HepG2 (cell line): ENCODE results near the gene ARHGAP29. TPM values are rescaled to one million over a fixed set of nuclear protein-coding genes. Genes with fewer than 3 reads are reported as not detected.

Experiments used
- AKAP8 ChIP-seq: sonication (generic); formaldehyde crosslinking; IDR thresholded peaks from 2 replicates; pipeline ENCODE4 v1.5.1; 2020; ENCODE audit warnings: mild to moderate bottlenecking, missing genetic modification reagents
- GABPB1 ChIP-seq: IDR thresholded peaks from 2 replicates; pipeline ENCODE4 v1.6.1; 2016; ENCODE audit warnings: mild to moderate bottlenecking, missing genetic modification reagents, moderate library complexity, missing compliant biosample characterization
- HNF4G ChIP-seq, 2 experiments: sonication (generic) in 1 of 2; formaldehyde crosslinking in 1 of 2; IDR thresholded peaks; 2 replicates each; pipeline versions ENCODE4 v1.4.0 to v1.6.1; 2011 to 2020; ENCODE audit warnings: borderline replicate concordance in 2 of 2, low read depth in 2 of 2, mild to moderate bottlenecking in 2 of 2, low read length in 1 of 2, missing genetic modification reagents in 1 of 2, moderate library complexity in 1 of 2
- JARID2 ChIP-seq: sonication (generic); formaldehyde crosslinking; IDR thresholded peaks from 2 replicates; pipeline ENCODE4 v1.8.1; 2023; ENCODE audit warnings: missing genetic modification reagents, inconsistent platforms; ENCODE audit not compliant: insufficient replicate concordance
- NR2F6 ChIP-seq, 2 experiments: IDR thresholded peaks; 2 replicates each; pipeline ENCODE4 v1.6.1; 2016; ENCODE audit warnings: antibody characterized with exemption in 1 of 2, mild to moderate bottlenecking in 1 of 2
- TBP ChIP-seq: sonication (generic); formaldehyde crosslinking; IDR thresholded peaks from 2 replicates; pipeline ENCODE4 v1.5.0; 2020; ENCODE audit warnings: missing genetic modification reagents
- ZFY ChIP-seq: sonication (generic); formaldehyde crosslinking; IDR thresholded peaks from 2 replicates; pipeline ENCODE4 v1.4.0; 2020; ENCODE audit warnings: missing genetic modification reagents
- ZNF335 ChIP-seq: sonication (generic); formaldehyde crosslinking; IDR thresholded peaks from 2 replicates; pipeline ENCODE4 v1.4.0; 2020; ENCODE audit warnings: missing genetic modification reagents
- ZNF780A ChIP-seq: sonication (generic); formaldehyde crosslinking; IDR thresholded peaks from 2 replicates; pipeline ENCODE4 v1.8.0; 2022; ENCODE audit warnings: mild to moderate bottlenecking, missing genetic modification reagents, moderate library complexity
- ZZZ3 ChIP-seq: sonication (generic); formaldehyde crosslinking; IDR thresholded peaks from 2 replicates; pipeline ENCODE4 v1.4.0; 2020; ENCODE audit warnings: missing genetic modification reagents, mild to moderate bottlenecking, borderline replicate concordance
- polyA plus RNA-seq, 8 experiments: library from polyadenylated mRNA; depleted of rRNA in 3 of 8; stranded (reverse) in 7 of 8; unstranded in 1 of 8; fragments of >200 nt; fragmentation: Illumina TruSeq in 4 of 8; extraction: Trizol in 4 of 8; gene quantifications; 2 replicates each; pipeline versions ENCODE4 v1.2.1 to v1.2.3, GENCODE V29; 2011 to 2016; ENCODE audit warnings: low read depth in 4 of 8, missing spikeins in 1 of 8, mixed read lengths in 1 of 8; ENCODE audit not compliant: insufficient read depth in 1 of 8
- total RNA-seq, 5 experiments: library from RNA; depleted of rRNA; stranded (reverse); fragments of >200 nt; fragmentation: Illumina TruSeq; extraction: Trizol; gene quantifications; 2 replicates each; pipeline ENCODE4 v1.2.3, GENCODE V29; 2016; ENCODE audit warnings: low read depth in 1 of 5
- TF ChIP-seq, protein P1 (sequence below): sonication (generic); formaldehyde crosslinking; IDR thresholded peaks from one replicate; pipeline ENCODE4 v1.5.1; 2020; ENCODE audit warnings: mild to moderate bottlenecking, missing genetic modification reagents; ENCODE audit errors: not compliant biosample characterization
- TF ChIP-seq, protein P2 (sequence below): sonication (generic); formaldehyde crosslinking; IDR thresholded peaks from 2 replicates; pipeline ENCODE4 v1.4.0; 2020; ENCODE audit warnings: missing genetic modification reagents
- TF ChIP-seq, protein P3 (sequence below): sonication (generic); formaldehyde crosslinking; IDR thresholded peaks from 2 replicates; pipeline ENCODE4 v1.5.0; 2020; ENCODE audit warnings: missing genetic modification reagents

ARHGAP29 gene
- total and polyA plus RNA-seq, 2 of the 13 experiments (the other 11 are each of a cell fraction or from before 2014, with no cell fraction given): 12.8 to 18.3 TPM

DNA sequence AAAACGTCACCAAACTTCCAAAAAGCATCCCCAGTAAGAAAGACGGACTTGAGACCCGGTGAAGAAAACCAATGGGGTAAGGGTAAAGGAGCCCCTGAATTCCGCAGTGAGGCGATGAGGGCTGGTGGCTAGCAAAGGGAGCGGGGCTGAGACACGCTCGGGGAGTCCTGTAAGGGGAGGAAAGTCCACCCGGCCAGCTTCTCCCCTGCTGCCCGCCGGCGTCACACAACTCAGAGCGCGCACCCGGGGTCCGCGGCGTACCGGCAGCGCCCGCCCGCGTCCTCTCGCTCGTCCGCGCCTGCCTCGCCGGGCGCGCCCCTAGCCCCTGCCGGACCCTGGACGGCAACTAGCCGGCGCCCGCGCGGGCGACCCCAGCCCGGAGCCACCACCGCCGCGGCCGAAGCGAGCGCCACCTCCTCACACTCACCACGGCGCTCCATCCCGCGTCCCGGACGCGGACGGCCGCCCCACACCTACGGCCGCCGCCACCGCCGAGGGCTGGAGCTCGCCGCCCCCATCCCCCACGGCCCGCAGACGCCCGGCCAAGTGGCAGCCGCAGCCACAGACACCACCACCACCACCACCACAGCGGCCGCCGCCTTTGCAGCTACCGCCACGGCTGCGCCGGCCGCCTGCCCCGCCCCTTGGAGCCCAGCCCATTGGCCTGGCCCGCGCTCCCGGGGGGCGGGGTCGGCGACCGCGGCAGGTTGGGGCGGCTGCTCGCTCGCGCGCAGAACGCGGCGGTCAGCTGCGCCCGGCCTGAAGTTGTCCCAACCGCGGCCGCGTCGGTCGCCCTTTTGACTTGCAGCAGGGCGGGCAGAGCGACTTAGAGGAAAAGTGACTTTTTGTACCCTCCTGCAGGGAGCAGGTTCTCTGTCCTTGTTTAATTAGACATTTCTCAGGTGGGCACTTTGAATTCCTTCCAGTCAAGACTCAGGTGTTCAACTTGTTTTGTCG lies 10.0 kb upstream of the ARHGAP29 start (continued):
- TF ChIP-seq, protein P1, sequence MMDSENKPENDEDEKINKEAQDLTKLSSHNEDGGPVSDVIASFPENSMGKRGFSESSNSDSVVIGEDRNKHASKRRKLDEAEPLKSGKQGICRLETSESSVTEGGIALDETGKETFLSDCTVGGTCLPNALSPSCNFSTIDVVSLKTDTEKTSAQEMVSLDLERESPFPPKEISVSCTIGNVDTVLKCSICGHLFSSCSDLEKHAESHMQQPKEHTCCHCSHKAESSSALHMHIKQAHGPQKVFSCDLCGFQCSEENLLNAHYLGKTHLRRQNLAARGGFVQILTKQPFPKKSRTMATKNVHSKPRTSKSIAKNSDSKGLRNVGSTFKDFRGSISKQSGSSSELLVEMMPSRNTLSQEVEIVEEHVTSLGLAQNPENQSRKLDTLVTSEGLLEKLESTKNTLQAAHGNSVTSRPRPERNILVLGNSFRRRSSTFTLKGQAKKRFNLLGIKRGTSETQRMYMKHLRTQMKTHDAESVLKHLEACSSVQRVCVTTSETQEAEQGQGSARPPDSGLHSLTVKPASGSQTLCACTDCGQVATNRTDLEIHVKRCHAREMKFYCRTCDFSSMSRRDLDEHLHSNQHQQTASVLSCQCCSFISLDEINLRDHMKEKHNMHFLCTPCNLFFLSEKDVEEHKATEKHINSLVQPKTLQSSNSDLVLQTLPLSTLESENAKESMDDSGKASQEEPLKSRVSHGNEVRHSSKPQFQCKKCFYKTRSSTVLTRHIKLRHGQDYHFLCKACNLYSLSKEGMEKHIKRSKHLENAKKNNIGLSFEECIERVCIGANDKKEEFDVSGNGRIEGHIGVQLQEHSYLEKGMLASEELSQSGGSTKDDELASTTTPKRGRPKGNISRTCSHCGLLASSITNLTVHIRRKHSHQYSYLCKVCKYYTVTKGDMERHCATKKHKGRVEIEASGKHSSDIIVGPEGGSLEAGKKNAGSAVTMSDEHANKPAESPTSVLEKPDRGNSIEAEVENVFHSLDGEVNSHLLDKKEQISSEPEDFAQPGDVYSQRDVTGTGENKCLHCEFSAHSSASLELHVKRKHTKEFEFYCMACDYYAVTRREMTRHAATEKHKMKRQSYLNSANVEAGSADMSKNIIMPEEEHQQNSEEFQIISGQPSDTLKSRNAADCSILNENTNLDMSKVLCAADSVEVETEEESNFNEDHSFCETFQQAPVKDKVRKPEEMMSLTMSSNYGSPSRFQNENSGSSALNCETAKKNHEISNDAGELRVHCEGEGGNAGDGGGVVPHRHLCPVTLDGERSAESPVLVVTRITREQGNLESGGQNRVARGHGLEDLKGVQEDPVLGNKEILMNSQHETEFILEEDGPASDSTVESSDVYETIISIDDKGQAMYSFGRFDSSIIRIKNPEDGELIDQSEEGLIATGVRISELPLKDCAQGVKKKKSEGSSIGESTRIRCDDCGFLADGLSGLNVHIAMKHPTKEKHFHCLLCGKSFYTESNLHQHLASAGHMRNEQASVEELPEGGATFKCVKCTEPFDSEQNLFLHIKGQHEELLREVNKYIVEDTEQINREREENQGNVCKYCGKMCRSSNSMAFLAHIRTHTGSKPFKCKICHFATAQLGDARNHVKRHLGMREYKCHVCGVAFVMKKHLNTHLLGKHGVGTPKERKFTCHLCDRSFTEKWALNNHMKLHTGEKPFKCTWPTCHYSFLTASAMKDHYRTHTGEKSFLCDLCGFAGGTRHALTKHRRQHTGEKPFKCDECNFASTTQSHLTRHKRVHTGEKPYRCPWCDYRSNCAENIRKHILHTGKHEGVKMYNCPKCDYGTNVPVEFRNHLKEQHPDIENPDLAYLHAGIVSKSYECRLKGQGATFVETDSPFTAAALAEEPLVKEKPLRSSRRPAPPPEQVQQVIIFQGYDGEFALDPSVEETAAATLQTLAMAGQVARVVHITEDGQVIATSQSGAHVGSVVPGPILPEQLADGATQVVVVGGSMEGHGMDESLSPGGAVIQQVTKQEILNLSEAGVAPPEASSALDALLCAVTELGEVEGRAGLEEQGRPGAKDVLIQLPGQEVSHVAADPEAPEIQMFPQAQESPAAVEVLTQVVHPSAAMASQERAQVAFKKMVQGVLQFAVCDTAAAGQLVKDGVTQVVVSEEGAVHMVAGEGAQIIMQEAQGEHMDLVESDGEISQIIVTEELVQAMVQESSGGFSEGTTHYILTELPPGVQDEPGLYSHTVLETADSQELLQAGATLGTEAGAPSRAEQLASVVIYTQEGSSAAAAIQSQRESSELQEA: no peak
- TF ChIP-seq, protein P2, sequence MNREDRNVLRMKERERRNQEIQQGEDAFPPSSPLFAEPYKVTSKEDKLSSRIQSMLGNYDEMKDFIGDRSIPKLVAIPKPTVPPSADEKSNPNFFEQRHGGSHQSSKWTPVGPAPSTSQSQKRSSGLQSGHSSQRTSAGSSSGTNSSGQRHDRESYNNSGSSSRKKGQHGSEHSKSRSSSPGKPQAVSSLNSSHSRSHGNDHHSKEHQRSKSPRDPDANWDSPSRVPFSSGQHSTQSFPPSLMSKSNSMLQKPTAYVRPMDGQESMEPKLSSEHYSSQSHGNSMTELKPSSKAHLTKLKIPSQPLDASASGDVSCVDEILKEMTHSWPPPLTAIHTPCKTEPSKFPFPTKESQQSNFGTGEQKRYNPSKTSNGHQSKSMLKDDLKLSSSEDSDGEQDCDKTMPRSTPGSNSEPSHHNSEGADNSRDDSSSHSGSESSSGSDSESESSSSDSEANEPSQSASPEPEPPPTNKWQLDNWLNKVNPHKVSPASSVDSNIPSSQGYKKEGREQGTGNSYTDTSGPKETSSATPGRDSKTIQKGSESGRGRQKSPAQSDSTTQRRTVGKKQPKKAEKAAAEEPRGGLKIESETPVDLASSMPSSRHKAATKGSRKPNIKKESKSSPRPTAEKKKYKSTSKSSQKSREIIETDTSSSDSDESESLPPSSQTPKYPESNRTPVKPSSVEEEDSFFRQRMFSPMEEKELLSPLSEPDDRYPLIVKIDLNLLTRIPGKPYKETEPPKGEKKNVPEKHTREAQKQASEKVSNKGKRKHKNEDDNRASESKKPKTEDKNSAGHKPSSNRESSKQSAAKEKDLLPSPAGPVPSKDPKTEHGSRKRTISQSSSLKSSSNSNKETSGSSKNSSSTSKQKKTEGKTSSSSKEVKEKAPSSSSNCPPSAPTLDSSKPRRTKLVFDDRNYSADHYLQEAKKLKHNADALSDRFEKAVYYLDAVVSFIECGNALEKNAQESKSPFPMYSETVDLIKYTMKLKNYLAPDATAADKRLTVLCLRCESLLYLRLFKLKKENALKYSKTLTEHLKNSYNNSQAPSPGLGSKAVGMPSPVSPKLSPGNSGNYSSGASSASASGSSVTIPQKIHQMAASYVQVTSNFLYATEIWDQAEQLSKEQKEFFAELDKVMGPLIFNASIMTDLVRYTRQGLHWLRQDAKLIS (CRISPR knock-in tag): no peak
- TF ChIP-seq, protein P3, sequence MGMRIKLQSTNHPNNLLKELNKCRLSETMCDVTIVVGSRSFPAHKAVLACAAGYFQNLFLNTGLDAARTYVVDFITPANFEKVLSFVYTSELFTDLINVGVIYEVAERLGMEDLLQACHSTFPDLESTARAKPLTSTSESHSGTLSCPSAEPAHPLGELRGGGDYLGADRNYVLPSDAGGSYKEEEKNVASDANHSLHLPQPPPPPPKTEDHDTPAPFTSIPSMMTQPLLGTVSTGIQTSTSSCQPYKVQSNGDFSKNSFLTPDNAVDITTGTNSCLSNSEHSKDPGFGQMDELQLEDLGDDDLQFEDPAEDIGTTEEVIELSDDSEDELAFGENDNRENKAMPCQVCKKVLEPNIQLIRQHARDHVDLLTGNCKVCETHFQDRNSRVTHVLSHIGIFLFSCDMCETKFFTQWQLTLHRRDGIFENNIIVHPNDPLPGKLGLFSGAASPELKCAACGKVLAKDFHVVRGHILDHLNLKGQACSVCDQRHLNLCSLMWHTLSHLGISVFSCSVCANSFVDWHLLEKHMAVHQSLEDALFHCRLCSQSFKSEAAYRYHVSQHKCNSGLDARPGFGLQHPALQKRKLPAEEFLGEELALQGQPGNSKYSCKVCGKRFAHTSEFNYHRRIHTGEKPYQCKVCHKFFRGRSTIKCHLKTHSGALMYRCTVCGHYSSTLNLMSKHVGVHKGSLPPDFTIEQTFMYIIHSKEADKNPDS (CRISPR knock-in tag): no peak
- TF ChIP-seq AKAP8 (CRISPR knock-in tag) (no peak; the same call in 1 of the 2 replicates), ZZZ3 (no peak), HNF4G (IDR thresholded peaks at IDR 0.05; ENCODE audit: borderline replicate concordance, low read depth, low read length) (no peak), HNF4G (CRISPR knock-in tag; IDR thresholded peaks at IDR 0.05; ENCODE audit: borderline replicate concordance, low read depth) (no peak), ZFY (CRISPR knock-in tag) (peak; percentile 69), NR2F6 (IDR thresholded peaks at IDR 0.05) (no peak), NR2F6 (CRISPR knock-in tag; IDR thresholded peaks at IDR 0.05) (no peak), ZNF335 (no peak), ZNF780A (CRISPR knock-in tag) (no peak), GABPB1 (peak; percentile 14; the same call in 1 of the 2 replicates), TBP (CRISPR knock-in tag) (no peak), JARID2 (CRISPR knock-in tag) (no peak)
